ENCODE data around the gene RFX3.

The RFX3 gene

DNA sequence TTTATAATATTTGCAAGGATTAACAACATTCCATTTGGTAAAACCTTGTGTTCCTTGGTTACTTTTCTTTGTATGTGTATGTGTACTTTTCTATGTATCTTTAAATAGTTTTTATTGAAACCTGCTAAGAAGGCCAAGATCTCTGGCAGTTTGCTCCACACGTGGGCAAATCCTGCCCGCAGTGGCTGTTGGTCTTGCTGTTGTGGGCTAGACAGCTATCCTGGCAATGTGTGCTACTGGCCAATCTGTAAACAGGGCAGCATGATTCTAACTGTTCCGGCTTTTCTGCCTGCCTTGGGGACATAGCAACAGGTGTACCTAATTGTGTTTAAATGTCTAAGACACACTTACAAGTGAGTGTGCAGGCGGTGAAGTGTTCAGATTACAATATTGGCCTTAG lies 286.6 kb downstream of the RFX3 start:
- TF ChIP-seq YY1 (IDR thresholded peaks at IDR 0.05; ENCODE audit: low read depth) (no peak), ZBTB7A (IDR thresholded peaks at IDR 0.05; ENCODE audit: low read depth) (no peak), RAD21 (IDR thresholded peaks at IDR 0.05; ENCODE audit: low read depth) (no peak), TEAD4 (IDR thresholded peaks at IDR 0.05) (no peak)

DNA sequence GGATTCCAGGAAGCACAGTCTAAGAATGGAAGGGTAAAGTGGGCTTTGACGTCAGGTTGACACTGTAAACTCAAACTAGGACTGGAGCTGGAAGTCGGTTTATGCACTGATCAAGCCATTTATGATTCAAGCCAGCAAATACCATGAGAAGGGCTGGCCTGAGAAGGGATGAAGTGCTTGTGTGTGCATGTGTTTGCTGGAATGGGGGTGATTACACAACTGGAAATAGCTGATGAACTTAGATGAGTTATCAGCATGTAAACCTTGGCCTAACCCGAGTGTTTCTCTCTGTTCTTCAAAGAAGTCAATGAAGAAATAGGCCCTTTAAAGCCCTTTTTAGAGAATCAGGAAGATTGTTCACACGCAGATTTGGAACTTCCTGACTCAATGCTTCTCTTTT lies 287.6 kb downstream of the RFX3 start:
- TF ChIP-seq TCF12 (IDR thresholded peaks at IDR 0.05; ENCODE audit: low read depth) (no peak), RAD21 (IDR thresholded peaks at IDR 0.05; ENCODE audit: low read depth) (no peak), EGR1 (IDR thresholded peaks at IDR 0.05) (no peak), NFIC (IDR thresholded peaks at IDR 0.05) (no peak), ZBTB7A (IDR thresholded peaks at IDR 0.05; ENCODE audit: low read depth) (no peak), CREB1 (IDR thresholded peaks at IDR 0.05; ENCODE audit: low read depth) (no peak), TEAD4 (IDR thresholded peaks at IDR 0.05) (no peak)

DNA sequence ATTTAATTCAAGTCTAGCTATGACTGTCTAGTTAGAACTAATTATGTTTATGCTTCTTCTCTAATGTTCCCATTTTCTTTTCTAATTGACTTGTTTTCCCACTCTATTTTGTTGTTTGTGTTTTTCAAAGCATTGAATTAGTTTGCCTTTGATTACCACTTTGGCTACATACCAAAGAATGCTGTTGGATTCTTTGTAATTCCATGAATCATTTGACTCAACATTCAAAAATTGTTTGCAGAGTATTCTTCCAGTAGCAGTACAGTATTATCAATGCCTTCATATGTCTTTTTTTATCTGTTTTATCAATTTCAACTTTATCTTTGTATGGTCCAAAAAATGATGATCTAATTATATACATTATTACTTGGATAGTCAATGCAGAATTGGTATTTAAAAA lies 288.7 kb downstream of the RFX3 start:
- TF ChIP-seq TCF12 (IDR thresholded peaks at IDR 0.05; ENCODE audit: low read depth) (no peak), YY1 (IDR thresholded peaks at IDR 0.05; ENCODE audit: low read depth) (no peak), NFIC (IDR thresholded peaks at IDR 0.05) (no peak), FOXM1 (IDR thresholded peaks at IDR 0.05; ENCODE audit: borderline replicate concordance, low read depth) (no peak), ZBTB7A (IDR thresholded peaks at IDR 0.05; ENCODE audit: low read depth) (no peak), EP300 (IDR thresholded peaks at IDR 0.05; ENCODE audit: borderline replicate concordance) (no peak), EGR1 (IDR thresholded peaks at IDR 0.05) (no peak), RAD21 (IDR thresholded peaks at IDR 0.05; ENCODE audit: low read depth) (no peak), CREB1 (IDR thresholded peaks at IDR 0.05; ENCODE audit: low read depth) (no peak), TAF1 (IDR thresholded peaks at IDR 0.05; ENCODE audit: low read depth) (no peak)
- TF ChIP-seq, protein P1, sequence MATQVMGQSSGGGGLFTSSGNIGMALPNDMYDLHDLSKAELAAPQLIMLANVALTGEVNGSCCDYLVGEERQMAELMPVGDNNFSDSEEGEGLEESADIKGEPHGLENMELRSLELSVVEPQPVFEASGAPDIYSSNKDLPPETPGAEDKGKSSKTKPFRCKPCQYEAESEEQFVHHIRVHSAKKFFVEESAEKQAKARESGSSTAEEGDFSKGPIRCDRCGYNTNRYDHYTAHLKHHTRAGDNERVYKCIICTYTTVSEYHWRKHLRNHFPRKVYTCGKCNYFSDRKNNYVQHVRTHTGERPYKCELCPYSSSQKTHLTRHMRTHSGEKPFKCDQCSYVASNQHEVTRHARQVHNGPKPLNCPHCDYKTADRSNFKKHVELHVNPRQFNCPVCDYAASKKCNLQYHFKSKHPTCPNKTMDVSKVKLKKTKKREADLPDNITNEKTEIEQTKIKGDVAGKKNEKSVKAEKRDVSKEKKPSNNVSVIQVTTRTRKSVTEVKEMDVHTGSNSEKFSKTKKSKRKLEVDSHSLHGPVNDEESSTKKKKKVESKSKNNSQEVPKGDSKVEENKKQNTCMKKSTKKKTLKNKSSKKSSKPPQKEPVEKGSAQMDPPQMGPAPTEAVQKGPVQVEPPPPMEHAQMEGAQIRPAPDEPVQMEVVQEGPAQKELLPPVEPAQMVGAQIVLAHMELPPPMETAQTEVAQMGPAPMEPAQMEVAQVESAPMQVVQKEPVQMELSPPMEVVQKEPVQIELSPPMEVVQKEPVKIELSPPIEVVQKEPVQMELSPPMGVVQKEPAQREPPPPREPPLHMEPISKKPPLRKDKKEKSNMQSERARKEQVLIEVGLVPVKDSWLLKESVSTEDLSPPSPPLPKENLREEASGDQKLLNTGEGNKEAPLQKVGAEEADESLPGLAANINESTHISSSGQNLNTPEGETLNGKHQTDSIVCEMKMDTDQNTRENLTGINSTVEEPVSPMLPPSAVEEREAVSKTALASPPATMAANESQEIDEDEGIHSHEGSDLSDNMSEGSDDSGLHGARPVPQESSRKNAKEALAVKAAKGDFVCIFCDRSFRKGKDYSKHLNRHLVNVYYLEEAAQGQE (IDR thresholded peaks at IDR 0.05; ENCODE audit: low read depth) = no peak
- TF ChIP-seq, protein P2, sequence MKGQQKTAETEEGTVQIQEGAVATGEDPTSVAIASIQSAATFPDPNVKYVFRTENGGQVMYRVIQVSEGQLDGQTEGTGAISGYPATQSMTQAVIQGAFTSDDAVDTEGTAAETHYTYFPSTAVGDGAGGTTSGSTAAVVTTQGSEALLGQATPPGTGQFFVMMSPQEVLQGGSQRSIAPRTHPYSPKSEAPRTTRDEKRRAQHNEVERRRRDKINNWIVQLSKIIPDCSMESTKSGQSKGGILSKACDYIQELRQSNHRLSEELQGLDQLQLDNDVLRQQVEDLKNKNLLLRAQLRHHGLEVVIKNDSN (IDR thresholded peaks at IDR 0.05) = no peak
- TF ChIP-seq, protein P3, sequence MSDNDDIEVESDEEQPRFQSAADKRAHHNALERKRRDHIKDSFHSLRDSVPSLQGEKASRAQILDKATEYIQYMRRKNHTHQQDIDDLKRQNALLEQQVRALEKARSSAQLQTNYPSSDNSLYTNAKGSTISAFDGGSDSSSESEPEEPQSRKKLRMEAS (IDR thresholded peaks at IDR 0.05) = no peak

DNA sequence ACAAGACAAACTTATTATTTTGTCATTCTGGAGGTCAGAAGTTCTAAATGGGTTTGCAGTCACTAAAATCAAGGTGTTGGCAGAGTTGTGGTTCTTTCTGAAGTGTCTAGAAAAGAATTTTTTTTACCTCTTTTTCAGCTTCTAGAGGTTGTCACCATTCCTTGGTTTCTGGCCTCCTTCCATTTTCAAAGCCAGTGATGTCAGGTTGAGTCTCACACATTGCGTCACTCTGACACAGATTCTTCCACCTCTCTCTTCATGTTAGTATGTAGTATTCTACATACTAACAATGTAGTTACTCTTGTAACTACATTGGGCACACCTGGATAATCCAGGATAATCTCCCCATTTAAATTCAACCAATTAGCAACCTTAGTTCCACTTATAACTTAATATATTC lies 290.3 kb downstream of the RFX3 start:
- no peak for TF ChIP-seq TAF1 (IDR thresholded peaks at IDR 0.05; ENCODE audit: low read depth)
- TF ChIP-seq, protein P2 (IDR thresholded peaks at IDR 0.05) = no peak
- no peak for TF ChIP-seq CEBPB (IDR thresholded peaks at IDR 0.05)
- no peak for TF ChIP-seq RAD21 (IDR thresholded peaks at IDR 0.05; ENCODE audit: low read depth)
- TF ChIP-seq CREB1 (IDR thresholded peaks at IDR 0.05; ENCODE audit: low read depth) = no peak
- no peak for TF ChIP-seq TCF12 (IDR thresholded peaks at IDR 0.05; ENCODE audit: low read depth)
- no peak for TF ChIP-seq ZBTB7A (IDR thresholded peaks at IDR 0.05; ENCODE audit: low read depth)
- no peak for TF ChIP-seq NFIC (IDR thresholded peaks at IDR 0.05)
- TF ChIP-seq, protein P3 (IDR thresholded peaks at IDR 0.05) = no peak
- TF ChIP-seq FOXM1 (IDR thresholded peaks at IDR 0.05; ENCODE audit: borderline replicate concordance, low read depth) = no peak

DNA sequence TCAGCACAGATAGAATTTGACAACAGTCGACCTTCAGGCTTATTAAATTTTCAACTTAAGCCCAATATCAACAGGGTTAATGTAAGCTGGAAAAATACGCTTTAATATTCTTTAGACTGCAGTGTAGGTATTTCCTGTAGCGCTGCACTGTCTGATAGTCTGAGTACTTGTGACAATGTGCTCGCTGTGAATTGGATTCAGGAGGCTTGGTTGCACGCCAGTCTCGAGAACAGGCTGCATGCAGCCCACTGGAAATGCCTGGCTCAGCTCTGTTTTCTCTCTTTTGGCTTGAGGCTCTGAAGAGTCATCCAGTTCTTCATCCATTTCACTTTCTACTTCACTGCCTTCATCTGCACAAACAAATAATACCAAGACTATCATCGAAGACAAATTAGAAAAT lies 300.9 kb downstream of the RFX3 start:
- TF ChIP-seq, protein P3 (IDR thresholded peaks at IDR 0.05) = no peak
- TF ChIP-seq TEAD4 (IDR thresholded peaks at IDR 0.05) = no peak
- TF ChIP-seq RAD21 (IDR thresholded peaks at IDR 0.05; ENCODE audit: low read depth) = no peak
- TF ChIP-seq NFIC (IDR thresholded peaks at IDR 0.05) = no peak
- TF ChIP-seq CREB1 (IDR thresholded peaks at IDR 0.05; ENCODE audit: low read depth) = no peak
- TF ChIP-seq CEBPB (IDR thresholded peaks at IDR 0.05) = no peak
- TF ChIP-seq, protein P2 (IDR thresholded peaks at IDR 0.05) = no peak
- TF ChIP-seq ZBTB7A (IDR thresholded peaks at IDR 0.05; ENCODE audit: low read depth) = no peak
- no peak for TF ChIP-seq YY1 (IDR thresholded peaks at IDR 0.05; ENCODE audit: low read depth)
- TF ChIP-seq FOXM1 (IDR thresholded peaks at IDR 0.05; ENCODE audit: borderline replicate concordance, low read depth) = no peak
- TF ChIP-seq, protein P1 (IDR thresholded peaks at IDR 0.05; ENCODE audit: low read depth) = no peak

DNA sequence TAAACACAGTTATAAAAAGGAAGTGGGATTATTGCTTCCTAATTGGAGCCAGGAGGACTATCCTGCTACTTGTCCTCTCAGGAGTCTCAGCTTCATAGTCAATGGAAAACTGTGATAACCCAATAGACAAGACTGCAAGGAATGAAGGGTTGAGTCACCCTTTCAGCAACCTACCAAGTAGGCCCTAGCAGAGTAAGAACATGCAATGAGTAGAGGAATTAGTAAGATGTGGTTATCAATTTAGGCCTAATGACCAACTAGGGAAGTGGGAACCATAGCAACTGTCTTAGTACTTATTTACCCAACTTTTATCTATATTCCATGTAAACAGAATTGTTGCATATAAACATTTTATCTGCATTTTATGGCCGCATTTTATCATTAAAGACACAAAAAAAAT lies 310.1 kb downstream of the RFX3 start:
- TF ChIP-seq, protein P3 (IDR thresholded peaks at IDR 0.05) = no peak
- no peak for TF ChIP-seq FOXM1 (IDR thresholded peaks at IDR 0.05; ENCODE audit: borderline replicate concordance, low read depth)
- no peak for TF ChIP-seq NFIC (IDR thresholded peaks at IDR 0.05)
- no peak for TF ChIP-seq TCF12 (IDR thresholded peaks at IDR 0.05; ENCODE audit: low read depth)
- no peak for TF ChIP-seq EP300 (IDR thresholded peaks at IDR 0.05; ENCODE audit: borderline replicate concordance)
- no peak for TF ChIP-seq YY1 (IDR thresholded peaks at IDR 0.05; ENCODE audit: low read depth)
- TF ChIP-seq ZBTB7A (IDR thresholded peaks at IDR 0.05; ENCODE audit: low read depth) = no peak
- no peak for TF ChIP-seq EGR1 (IDR thresholded peaks at IDR 0.05)
- TF ChIP-seq, protein P1 (IDR thresholded peaks at IDR 0.05; ENCODE audit: low read depth) = no peak
- TF ChIP-seq, protein P2 (IDR thresholded peaks at IDR 0.05) = no peak
- no peak for TF ChIP-seq CEBPB (IDR thresholded peaks at IDR 0.05)
- no peak for TF ChIP-seq TAF1 (IDR thresholded peaks at IDR 0.05; ENCODE audit: low read depth)
- no peak for TF ChIP-seq CREB1 (IDR thresholded peaks at IDR 0.05; ENCODE audit: low read depth)
- no peak for TF ChIP-seq TEAD4 (IDR thresholded peaks at IDR 0.05)
- TF ChIP-seq RAD21 (IDR thresholded peaks at IDR 0.05; ENCODE audit: low read depth) = no peak

Measured in Ishikawa (cell line).